Measurements from ENCODE around the gene PLEKHA1.

The PLEKHA1 gene

GRCh38 chr10:122379537-122379936 is 5.0 kb downstream of the PLEKHA1 start:
- no peak for DNase-seq

- no peak for DNase-seq
Observed at GRCh38 chr10:122380703-122381102, 6.2 kb downstream of the PLEKHA1 start.

- DNase-seq = no peak
Observed at GRCh38 chr10:122381680-122382079, 7.2 kb downstream of the PLEKHA1 start.

- DNase-seq = no peak
Observed at GRCh38 chr10:122386514-122386913, 12.0 kb downstream of the PLEKHA1 start.

GRCh38 chr10:122387572-122387971 is 13.1 kb downstream of the PLEKHA1 start:
- DNase-seq = no peak

GRCh38 chr10:122388287-122388997 is 13.9 kb downstream of the PLEKHA1 start:
- DNase-seq = no peak

GRCh38 chr10:122390271-122390670 is 15.8 kb downstream of the PLEKHA1 start:
- no peak for DNase-seq

- DNase-seq = no peak
Observed at GRCh38 chr10:122390679-122391078, 16.2 kb downstream of the PLEKHA1 start.

GRCh38 chr10:122391875-122392274 is 17.4 kb downstream of the PLEKHA1 start:
- DNase-seq = no peak

GRCh38 chr10:122392835-122393234 is 18.3 kb downstream of the PLEKHA1 start:
- no peak for DNase-seq

- no peak for DNase-seq
Observed at GRCh38 chr10:122393288-122393687, 18.8 kb downstream of the PLEKHA1 start.

- DNase-seq = no peak
Observed at GRCh38 chr10:122402548-122403131, 28.1 kb downstream of the PLEKHA1 start.

- no peak for DNase-seq
Observed at GRCh38 chr10:122404576-122404975, 30.1 kb downstream of the PLEKHA1 start.

- no peak for DNase-seq
Observed at GRCh38 chr10:122407375-122408125, 33.0 kb downstream of the PLEKHA1 start.

GRCh38 chr10:122413327-122413726 is 38.8 kb downstream of the PLEKHA1 start:
- no peak for DNase-seq

- DNase-seq = no peak
Observed at GRCh38 chr10:122417667-122418066, 43.2 kb downstream of the PLEKHA1 start.

GRCh38 chr10:122419016-122419415 is 44.5 kb downstream of the PLEKHA1 start:
- DNase-seq = no peak

- no peak for DNase-seq
Observed at GRCh38 chr10:122419876-122420623, 45.5 kb downstream of the PLEKHA1 start.

- DNase-seq = no peak
Observed at GRCh38 chr10:122420624-122421007, 46.1 kb downstream of the PLEKHA1 start.

GRCh38 chr10:122421054-122421625 is 46.6 kb downstream of the PLEKHA1 start:
- DNase-seq = no peak

GRCh38 chr10:122421742-122422141 is 47.2 kb downstream of the PLEKHA1 start:
- no peak for DNase-seq

GRCh38 chr10:122422266-122422989 is 47.9 kb downstream of the PLEKHA1 start:
- no peak for DNase-seq

Measured in eye (tissue), 1 donor.